Dendritic cell treated with granulocyte-macrophage colony-stimulating factor and Interleukin-4, amounts not matched to agents 40 ng/mL and 50 ng/mL, for 4 days (primary cell): Measurements from ENCODE around the gene SLC7A11.

ENCODE experiments used
- H3K27ac Mint-ChIP-seq: one replicate; pipeline ENCODE4 v1.8.0; 2022; ENCODE audit warnings: mild to moderate bottlenecking, mixed read lengths
- H3K27me3 Mint-ChIP-seq: one replicate; pipeline ENCODE4 v1.8.0; 2022; ENCODE audit warnings: mild to moderate bottlenecking, mixed read lengths
- H3K36me3 Mint-ChIP-seq: one replicate; pipeline ENCODE4 v1.8.0; 2022; ENCODE audit warnings: low read depth, mixed read lengths
- H3K4me1 Mint-ChIP-seq: one replicate; pipeline ENCODE4 v1.8.0; 2022; ENCODE audit warnings: low read depth, mixed read lengths
- H3K4me3 Mint-ChIP-seq: one replicate; pipeline ENCODE4 v1.8.0; 2022; ENCODE audit warnings: mild to moderate bottlenecking, moderate library complexity, mixed read lengths
- H3K9me3 Mint-ChIP-seq: one replicate; pipeline ENCODE4 v1.8.0; 2022; ENCODE audit warnings: mixed read lengths
- intact Hi-C: fragments of 100-400 bp; cut with micrococcal nuclease; formaldehyde crosslinking; loops from one replicate; pipeline ENCODE4 v1.15.0; 2022

Gene SLC7A11

GRCh38 chr4:138259271-138259670 is 17.1 kb upstream of the SLC7A11 start:
- no peak overlapping the region for H3K4me3 Mint-ChIP-seq
- H3K27ac Mint-ChIP-seq = no peak overlapping the region
- H3K36me3 Mint-ChIP-seq = peaks cover 7% of the 10 kb centered on the region
- peaks cover 29% of the 10 kb centered on the region for H3K4me1 Mint-ChIP-seq
- H3K27me3 Mint-ChIP-seq = no peaks in the 10 kb centered on the region
- intact Hi-C loops = no loop called here
- peaks cover 21% of the 10 kb centered on the region for H3K9me3 Mint-ChIP-seq

GRCh38 chr4:138256608-138257007 is 14.5 kb upstream of the SLC7A11 start:
- H3K4me1 Mint-ChIP-seq = peaks cover 8% of the 10 kb centered on the region
- no peak overlapping the region for H3K27ac Mint-ChIP-seq
- peaks cover 19% of the 10 kb centered on the region for H3K9me3 Mint-ChIP-seq
- H3K27me3 Mint-ChIP-seq = no peaks in the 10 kb centered on the region
- peaks cover 7% of the 10 kb centered on the region for H3K36me3 Mint-ChIP-seq
- intact Hi-C loops = no loop called here
- H3K4me3 Mint-ChIP-seq = no peak overlapping the region

GRCh38 chr4:138255917-138256597 is 13.9 kb upstream of the SLC7A11 start:
- Mint-ChIP-seq H3K27ac (no peak overlapping the region), H3K36me3 (peaks cover 7% of the 10 kb centered on the region), H3K27me3 (no peaks in the 10 kb centered on the region), H3K4me3 (no peak overlapping the region), H3K9me3 (peaks cover 13% of the 10 kb centered on the region), H3K4me1 (peaks cover 2% of the 10 kb centered on the region)
- intact Hi-C loops = no loop called here

- Mint-ChIP-seq H3K36me3 (peaks cover 7% of the 10 kb centered on the region), H3K4me3 (no peak overlapping the region), H3K27me3 (no peaks in the 10 kb centered on the region), H3K27ac (no peak overlapping the region), H3K4me1 (peaks cover 8% of the 10 kb centered on the region), H3K9me3 (peaks cover 11% of the 10 kb centered on the region)
- intact Hi-C loops = no loop called here
Measured at GRCh38 chr4:138252551-138252950, 10.4 kb upstream of the SLC7A11 start.

- intact Hi-C loops = no loop called here
- peaks cover 11% of the 10 kb centered on the region for H3K9me3 Mint-ChIP-seq
- no peaks in the 10 kb centered on the region for H3K27me3 Mint-ChIP-seq
- H3K36me3 Mint-ChIP-seq = peaks cover 7% of the 10 kb centered on the region
- H3K4me3 Mint-ChIP-seq = no peak overlapping the region
- H3K4me1 Mint-ChIP-seq = peaks cover 8% of the 10 kb centered on the region
- no peak overlapping the region for H3K27ac Mint-ChIP-seq
Measured at GRCh38 chr4:138251938-138252337, 9.8 kb upstream of the SLC7A11 start.

GRCh38 chr4:138249132-138249531 is 7.0 kb upstream of the SLC7A11 start:
- no peak overlapping the region for H3K4me3 Mint-ChIP-seq
- intact Hi-C loops = loop anchor here (5.0 kb wide), 1 partner anchor 243 kb away; no protein-coding TSS in a partner anchor

GRCh38 chr4:138248058-138248457 is 5.9 kb upstream of the SLC7A11 start:
- Mint-ChIP-seq H3K4me3 (no peak overlapping the region), H3K9me3 (no peaks in the 10 kb centered on the region), H3K4me1 (peaks cover 8% of the 10 kb centered on the region), H3K36me3 (no peaks in the 10 kb centered on the region), H3K27me3 (no peaks in the 10 kb centered on the region), H3K27ac (no peak overlapping the region)
- intact Hi-C loops = loop anchor here (5.0 kb wide), 1 partner anchor 244 kb away; no protein-coding TSS in a partner anchor

More at GRCh38 chr4:138249132-138249531, 7.0 kb upstream of the SLC7A11 start:
- Mint-ChIP-seq H3K36me3 (no peaks in the 10 kb centered on the region), H3K27me3 (no peaks in the 10 kb centered on the region), H3K9me3 (no peaks in the 10 kb centered on the region), H3K4me1 (peaks cover 8% of the 10 kb centered on the region), H3K27ac (no peak overlapping the region)

GRCh38 chr4:138247643-138248042 is 5.5 kb upstream of the SLC7A11 start:
- H3K4me3 Mint-ChIP-seq = no peak overlapping the region
- no peak overlapping the region for H3K27ac Mint-ChIP-seq
- peaks cover 8% of the 10 kb centered on the region for H3K4me1 Mint-ChIP-seq
- no peaks in the 10 kb centered on the region for H3K9me3 Mint-ChIP-seq
- intact Hi-C loops = loop anchor here (5.0 kb wide), 1 partner anchor 245 kb away; no protein-coding TSS in a partner anchor
- no peaks in the 10 kb centered on the region for H3K27me3 Mint-ChIP-seq
- H3K36me3 Mint-ChIP-seq = no peaks in the 10 kb centered on the region

- Mint-ChIP-seq H3K27me3 (no peaks in the 10 kb centered on the region), H3K27ac (no peak overlapping the region), H3K4me3 (no peak overlapping the region), H3K9me3 (no peaks in the 10 kb centered on the region), H3K4me1 (peaks cover 19% of the 10 kb centered on the region), H3K36me3 (peaks cover 11% of the 10 kb centered on the region)
- intact Hi-C loops = loop anchor here (2.0 kb wide), 2 partner anchors 61 to 155 kb away; no protein-coding TSS in a partner anchor
Measured at GRCh38 chr4:138243369-138243768, 1.2 kb upstream of the SLC7A11 start.

GRCh38 chr4:138242834-138243156 is 646 bp upstream of the SLC7A11 start:
- intact Hi-C loops = loop anchor here (2.0 kb wide), 2 partner anchors 62 to 156 kb away; no protein-coding TSS in a partner anchor
- H3K4me1 Mint-ChIP-seq = peaks cover 19% of the 10 kb centered on the region
- H3K36me3 Mint-ChIP-seq = peaks cover 11% of the 10 kb centered on the region
- H3K9me3 Mint-ChIP-seq = no peaks in the 10 kb centered on the region
- peak overlapping the region; percentile 98 for H3K27ac Mint-ChIP-seq
- H3K4me3 Mint-ChIP-seq = peak overlapping the region; percentile 91
- H3K27me3 Mint-ChIP-seq = no peaks in the 10 kb centered on the region

- H3K4me3 Mint-ChIP-seq = peak overlapping the region; percentile 91
- H3K36me3 Mint-ChIP-seq = peaks cover 11% of the 10 kb centered on the region
- peaks cover 20% of the 10 kb centered on the region for H3K4me1 Mint-ChIP-seq
- intact Hi-C loops = loop anchor here (2.0 kb wide), 2 partner anchors 63 to 157 kb away; no protein-coding TSS in a partner anchor
- H3K27ac Mint-ChIP-seq = peak overlapping the region; percentile 98
- H3K27me3 Mint-ChIP-seq = no peaks in the 10 kb centered on the region
- no peaks in the 10 kb centered on the region for H3K9me3 Mint-ChIP-seq
Measured at GRCh38 chr4:138241281-138242075, 671 bp downstream of the SLC7A11 start.

GRCh38 chr4:138239491-138239890 is 2.7 kb downstream of the SLC7A11 start:
- H3K9me3 Mint-ChIP-seq = no peaks in the 10 kb centered on the region
- peaks cover 11% of the 10 kb centered on the region for H3K36me3 Mint-ChIP-seq
- H3K27ac Mint-ChIP-seq = peak overlapping the region; percentile 98
- peaks cover 24% of the 10 kb centered on the region for H3K4me1 Mint-ChIP-seq
- intact Hi-C loops = no loop called here
- peak overlapping the region; percentile 53 for H3K4me3 Mint-ChIP-seq
- H3K27me3 Mint-ChIP-seq = no peaks in the 10 kb centered on the region

- Mint-ChIP-seq H3K4me3 (peak overlapping the region; percentile 64), H3K9me3 (no peaks in the 10 kb centered on the region), H3K27ac (peak overlapping the region; percentile 98), H3K4me1 (peaks cover 26% of the 10 kb centered on the region), H3K36me3 (peaks cover 11% of the 10 kb centered on the region), H3K27me3 (no peaks in the 10 kb centered on the region)
- intact Hi-C loops = no loop called here
Measured at GRCh38 chr4:138238521-138239292, 3.4 kb downstream of the SLC7A11 start.
